Measurements from ENCODE around the gene SNTG2. TPM values are rescaled to one million over a fixed set of nuclear protein-coding genes. Genes with fewer than 3 reads are reported as not detected.

The SNTG2 gene
- total RNA-seq, 2 donors from 2014 or later = 2.0 to 5.0 TPM

DNA sequence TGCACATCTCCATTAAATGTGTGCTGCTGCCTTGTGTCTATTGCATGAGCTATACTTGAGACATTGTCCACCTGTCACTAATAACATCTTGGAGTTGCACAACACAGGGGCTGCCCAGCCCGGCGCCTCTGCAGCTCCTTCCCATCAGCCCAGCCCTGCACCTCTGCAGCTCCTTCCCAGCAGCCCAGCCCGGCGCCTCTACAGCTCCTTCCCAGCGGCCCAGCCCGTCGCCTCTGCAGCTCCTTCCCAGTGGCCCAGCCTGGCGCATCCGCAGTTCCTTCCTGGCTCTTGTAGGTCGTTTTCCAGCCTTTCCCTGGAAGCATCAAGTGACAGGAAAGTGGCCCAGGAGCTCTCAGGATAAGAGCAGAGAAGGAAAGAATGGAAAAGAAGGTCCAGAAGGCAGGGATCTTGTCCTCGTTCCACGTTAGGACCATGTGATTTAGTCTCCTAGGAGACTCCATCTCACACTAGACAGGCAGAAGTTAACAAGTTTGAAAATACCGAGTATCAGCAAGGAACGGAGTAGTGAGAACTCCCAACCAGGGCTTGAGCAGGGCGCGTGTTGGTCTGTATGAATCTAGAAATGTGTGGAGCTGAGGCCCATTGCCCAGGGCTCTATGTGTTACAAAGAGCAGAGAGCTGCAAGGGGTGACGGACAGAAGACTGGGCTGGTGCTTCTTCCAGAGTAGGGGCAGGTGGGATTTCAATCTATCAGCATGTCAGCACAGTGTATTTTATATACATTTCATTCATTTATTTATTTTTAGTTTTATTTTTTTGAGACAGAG is 346.9 kb downstream of the SNTG2 start:
- TF ChIP-seq POLR2A (IDR thresholded peaks at IDR 0.05) (no peak), POLR2AphosphoS5 (IDR thresholded peaks at IDR 0.05) (no peak)
- TF ChIP-seq, protein P1, sequence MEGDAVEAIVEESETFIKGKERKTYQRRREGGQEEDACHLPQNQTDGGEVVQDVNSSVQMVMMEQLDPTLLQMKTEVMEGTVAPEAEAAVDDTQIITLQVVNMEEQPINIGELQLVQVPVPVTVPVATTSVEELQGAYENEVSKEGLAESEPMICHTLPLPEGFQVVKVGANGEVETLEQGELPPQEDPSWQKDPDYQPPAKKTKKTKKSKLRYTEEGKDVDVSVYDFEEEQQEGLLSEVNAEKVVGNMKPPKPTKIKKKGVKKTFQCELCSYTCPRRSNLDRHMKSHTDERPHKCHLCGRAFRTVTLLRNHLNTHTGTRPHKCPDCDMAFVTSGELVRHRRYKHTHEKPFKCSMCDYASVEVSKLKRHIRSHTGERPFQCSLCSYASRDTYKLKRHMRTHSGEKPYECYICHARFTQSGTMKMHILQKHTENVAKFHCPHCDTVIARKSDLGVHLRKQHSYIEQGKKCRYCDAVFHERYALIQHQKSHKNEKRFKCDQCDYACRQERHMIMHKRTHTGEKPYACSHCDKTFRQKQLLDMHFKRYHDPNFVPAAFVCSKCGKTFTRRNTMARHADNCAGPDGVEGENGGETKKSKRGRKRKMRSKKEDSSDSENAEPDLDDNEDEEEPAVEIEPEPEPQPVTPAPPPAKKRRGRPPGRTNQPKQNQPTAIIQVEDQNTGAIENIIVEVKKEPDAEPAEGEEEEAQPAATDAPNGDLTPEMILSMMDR (IDR thresholded peaks at IDR 0.05) = no peak
- Histone ChIP-seq H3K4me3 (no peak overlapping the region), H3K27me3 (replicated peaks; ENCODE audit: insufficient read depth) (no peaks in the 10 kb centered on the region), H3K4me1 (replicated peaks) (no peaks in the 10 kb centered on the region), H3K36me3 (no peaks in the 10 kb centered on the region), H3K9me3 (no peaks in the 10 kb centered on the region), H3K27ac (no peak overlapping the region)
- intact Hi-C loops (cut with DNase I) = no loop called here
- 72% methylated on average over 17 of the region's 17 CpGs for WGBS
- no peak for DNase-seq (ENCODE audit: low spot score)

DNA sequence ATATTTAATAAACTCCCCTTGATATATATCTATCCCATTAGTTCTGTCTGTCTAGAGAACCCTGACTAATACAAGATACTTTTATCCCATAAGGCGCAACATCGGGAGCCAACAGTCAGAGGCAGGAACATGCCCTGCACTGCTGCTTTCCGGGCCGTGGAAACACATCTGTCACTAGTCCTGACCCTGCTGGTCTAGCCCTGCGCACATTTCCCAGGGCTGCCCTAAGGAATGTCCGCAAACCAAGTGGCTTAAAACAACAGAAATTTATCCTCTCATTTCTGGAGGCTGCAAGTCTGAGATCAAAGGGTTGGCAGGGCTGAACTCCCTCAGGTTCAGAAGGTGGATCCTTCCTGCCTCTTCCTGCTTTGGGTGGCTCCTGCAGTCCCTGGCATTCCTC is 348.4 kb downstream of the SNTG2 start:
- Histone ChIP-seq H3K4me3 (no peak overlapping the region), H3K36me3 (no peaks in the 10 kb centered on the region), H3K4me1 (replicated peaks) (no peaks in the 10 kb centered on the region), H3K9me3 (no peaks in the 10 kb centered on the region), H3K27ac (no peak overlapping the region), H3K27me3 (replicated peaks; ENCODE audit: insufficient read depth) (no peaks in the 10 kb centered on the region)
- no peak for DNase-seq (ENCODE audit: low spot score)
- WGBS = 79% methylated on average over 6 of the region's 6 CpGs
- TF ChIP-seq, protein P1 (IDR thresholded peaks at IDR 0.05) = no peak
- TF ChIP-seq POLR2A (IDR thresholded peaks at IDR 0.05) (no peak), POLR2AphosphoS5 (IDR thresholded peaks at IDR 0.05) (no peak)
- intact Hi-C loops (cut with DNase I) = no loop called here

DNA sequence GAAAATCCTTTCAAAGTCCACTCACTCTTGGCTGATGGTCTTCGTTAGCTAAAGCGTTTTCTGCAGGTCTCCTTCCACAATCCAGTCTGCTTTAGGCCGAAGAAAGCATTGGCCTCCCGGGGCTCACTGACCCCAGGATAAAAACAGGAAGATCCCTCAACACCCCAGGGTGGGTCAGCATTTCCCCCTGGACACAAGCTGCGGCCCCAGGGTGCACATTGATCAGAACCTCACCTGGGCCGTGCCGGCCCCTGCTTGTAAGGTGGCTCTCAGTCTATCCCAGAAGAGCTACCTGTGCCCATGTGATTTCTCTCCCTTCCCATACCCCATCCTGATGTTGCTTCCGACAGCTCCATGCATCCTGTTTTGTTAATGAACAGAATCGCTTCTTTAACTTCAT is 349.6 kb downstream of the SNTG2 start:
- no peak overlapping the region for H3K27ac ChIP-seq
- no peak for DNase-seq (ENCODE audit: low spot score)
- no peaks in the 10 kb centered on the region for H3K4me1 ChIP-seq (replicated peaks)
- H3K4me3 ChIP-seq = no peak overlapping the region
- no peaks in the 10 kb centered on the region for H3K9me3 ChIP-seq
- no peak for TF ChIP-seq POLR2A (IDR thresholded peaks at IDR 0.05)
- TF ChIP-seq, protein P1 (IDR thresholded peaks at IDR 0.05) = no peak
- TF ChIP-seq POLR2AphosphoS5 (IDR thresholded peaks at IDR 0.05) = no peak
- 98% methylated on average over 9 of the region's 9 CpGs for WGBS
- intact Hi-C loops (cut with DNase I) = no loop called here
- no peaks in the 10 kb centered on the region for H3K36me3 ChIP-seq
- H3K27me3 ChIP-seq (replicated peaks; ENCODE audit: insufficient read depth) = no peaks in the 10 kb centered on the region

DNA sequence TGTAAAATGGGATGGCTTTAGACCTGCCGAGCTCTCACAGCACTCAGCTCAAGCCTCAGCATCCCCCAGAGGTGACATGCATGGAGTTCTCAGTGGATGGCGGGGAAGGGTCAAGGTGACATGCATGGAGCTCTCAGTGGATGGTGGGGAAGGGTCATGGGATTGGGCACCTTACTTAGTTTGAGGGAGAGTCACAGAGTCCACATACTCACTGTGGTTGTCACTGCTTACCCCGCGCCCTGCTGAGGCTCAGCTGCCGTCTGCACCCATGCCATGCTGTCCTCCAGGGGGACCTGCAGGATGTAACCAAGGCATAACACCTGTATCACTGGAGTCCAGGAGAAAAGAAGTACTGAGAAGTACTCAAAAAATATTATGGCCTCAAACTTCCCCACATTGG is 350.4 kb downstream of the SNTG2 start:
- no peak for DNase-seq (ENCODE audit: low spot score)
- Histone ChIP-seq H3K36me3 (no peaks in the 10 kb centered on the region), H3K4me3 (no peak overlapping the region), H3K4me1 (replicated peaks) (no peaks in the 10 kb centered on the region), H3K27ac (no peak overlapping the region), H3K27me3 (replicated peaks; ENCODE audit: insufficient read depth) (no peaks in the 10 kb centered on the region), H3K9me3 (no peaks in the 10 kb centered on the region)
- WGBS = 95% methylated on average over 5 of the region's 5 CpGs
- intact Hi-C loops (cut with DNase I) = no loop called here
- TF ChIP-seq POLR2AphosphoS5 (IDR thresholded peaks at IDR 0.05) = no peak
- no peak for TF ChIP-seq POLR2A (IDR thresholded peaks at IDR 0.05)
- TF ChIP-seq, protein P1 (IDR thresholded peaks at IDR 0.05) = no peak

All from prostate gland (tissue), 2 donors.